HepG2 (cell line): ENCODE data around the gene CRLF1. TPM values are rescaled to one million over a fixed set of nuclear protein-coding genes. Genes with fewer than 3 reads are reported as not detected.
A peak's percentile ranks its signal among the peaks of the same experiment; 100 is the strongest.

Experiments
- KLF12 ChIP-seq: sonication (generic); formaldehyde crosslinking; IDR thresholded peaks from 2 replicates; pipeline ENCODE4 v1.4.0; 2020; ENCODE audit warnings: missing genetic modification reagents, borderline replicate concordance
- KLF15 ChIP-seq: sonication (generic); formaldehyde crosslinking; IDR thresholded peaks from 2 replicates; pipeline ENCODE4 v1.8.1; 2023; ENCODE audit warnings: borderline replicate concordance, mild to moderate bottlenecking, inconsistent platforms, missing genetic modification reagents, mixed read lengths
- KMT2A ChIP-seq: sonication (generic); formaldehyde crosslinking; IDR thresholded peaks from 2 replicates; pipeline ENCODE4 v1.4.0; 2020; ENCODE audit warnings: missing genetic modification reagents
- POLR2G ChIP-seq: fragments of 200-400 bp; formaldehyde crosslinking; IDR thresholded peaks from 2 replicates; pipeline ENCODE4 v1.6.1; 2018; ENCODE audit warnings: mild to moderate bottlenecking, low read depth, low read length, moderate library complexity
- RARA ChIP-seq: IDR thresholded peaks from 2 replicates; pipeline ENCODE4 v1.6.1; 2016; ENCODE audit warnings: missing genetic modification reagents, missing compliant biosample characterization
- RCOR2 ChIP-seq: IDR thresholded peaks from 2 replicates; pipeline ENCODE4 v1.6.1; 2016; ENCODE audit warnings: missing biosample characterization, missing genetic modification reagents
- SATB2 ChIP-seq: sonication (generic); formaldehyde crosslinking; IDR thresholded peaks from 2 replicates; pipeline ENCODE4 v1.5.0; 2020; ENCODE audit warnings: missing genetic modification reagents
- SPEN ChIP-seq: sonication (generic); formaldehyde crosslinking; IDR thresholded peaks from 2 replicates; pipeline ENCODE4 v1.5.1; 2020; ENCODE audit warnings: low read depth, mild to moderate bottlenecking, missing genetic modification reagents
- ZBED4 ChIP-seq: sonication (generic); formaldehyde crosslinking; IDR thresholded peaks from 2 replicates; pipeline ENCODE4 v1.4.0; 2020; ENCODE audit warnings: missing genetic modification reagents, borderline replicate concordance
- ZNF275 ChIP-seq: sonication (generic); formaldehyde crosslinking; IDR thresholded peaks from 2 replicates; pipeline ENCODE4 v1.8.0; 2022; ENCODE audit warnings: missing genetic modification reagents, mild to moderate bottlenecking, inconsistent platforms, borderline replicate concordance
- ZNF530 ChIP-seq: sonication (generic); formaldehyde crosslinking; IDR thresholded peaks from 2 replicates; pipeline ENCODE4 v1.5.0; 2020; ENCODE audit warnings: low read depth, mild to moderate bottlenecking, missing genetic modification reagents
- ZNF670 ChIP-seq: sonication (generic); formaldehyde crosslinking; IDR thresholded peaks from 2 replicates; pipeline ENCODE4 v1.8.0; 2022; ENCODE audit warnings: mild to moderate bottlenecking, missing genetic modification reagents, borderline replicate concordance
- ZNF709 ChIP-seq: sonication (generic); formaldehyde crosslinking; IDR thresholded peaks from 2 replicates; pipeline ENCODE4 v1.5.0; 2020; ENCODE audit warnings: mild to moderate bottlenecking, missing genetic modification reagents
- ZNF747 ChIP-seq: sonication (generic); formaldehyde crosslinking; IDR thresholded peaks from 2 replicates; pipeline ENCODE4 v1.8.1; 2023; ENCODE audit warnings: missing genetic modification reagents, mild to moderate bottlenecking, borderline replicate concordance
- ZSCAN5A ChIP-seq: sonication (generic); formaldehyde crosslinking; IDR thresholded peaks from 2 replicates; pipeline ENCODE4 v1.8.0; 2022; ENCODE audit warnings: mild to moderate bottlenecking, missing genetic modification reagents, borderline replicate concordance
- polyA plus RNA-seq, 8 experiments: library from polyadenylated mRNA; depleted of rRNA in 3 of 8; stranded (reverse) in 7 of 8; unstranded in 1 of 8; fragments of >200 nt; fragmentation: Illumina TruSeq in 4 of 8; extraction: Trizol in 4 of 8; gene quantifications; 2 replicates each; pipeline versions ENCODE4 v1.2.1 to v1.2.3, GENCODE V29; 2011 to 2016; ENCODE audit warnings: low read depth in 4 of 8, missing spikeins in 1 of 8, mixed read lengths in 1 of 8; ENCODE audit not compliant: insufficient read depth in 1 of 8
- total RNA-seq, 5 experiments: library from RNA; depleted of rRNA; stranded (reverse); fragments of >200 nt; fragmentation: Illumina TruSeq; extraction: Trizol; gene quantifications; 2 replicates each; pipeline ENCODE4 v1.2.3, GENCODE V29; 2016; ENCODE audit warnings: low read depth in 1 of 5
- TF ChIP-seq, protein P1 (sequence below): IDR thresholded peaks from 2 replicates; pipeline ENCODE4 v1.6.1; 2016; ENCODE audit warnings: missing genetic modification reagents, missing compliant biosample characterization
- TF ChIP-seq, protein P2 (sequence below): sonication (generic); formaldehyde crosslinking; IDR thresholded peaks from 2 replicates; pipeline ENCODE4 v1.5.0; 2020; ENCODE audit warnings: missing genetic modification reagents
- TF ChIP-seq, protein P3 (sequence below): sonication (generic); formaldehyde crosslinking; conservative IDR thresholded peaks from 2 replicates; pipeline ENCODE4 v1.8.0; 2022; ENCODE audit warnings: low read depth, missing genetic modification reagents

The CRLF1 gene
- total and polyA plus RNA-seq, 2 of the 13 experiments (the other 11 are each of a cell fraction or from before 2014, with no cell fraction given): 217 to 296 TPM

- no peak for TF ChIP-seq ZBED4 (CRISPR knock-in tag)
- no peak; the same call in 1 of the 2 replicates for TF ChIP-seq SATB2 (CRISPR knock-in tag)
- peak; percentile 65; the same call in 1 of the 2 replicates for TF ChIP-seq ZNF747 (CRISPR knock-in tag)
- TF ChIP-seq POLR2G: peak; percentile 91
- TF ChIP-seq RARA (CRISPR knock-in tag): peak; percentile 38; the same call in 1 of the 2 replicates
- no peak for TF ChIP-seq ZNF709
- TF ChIP-seq ZSCAN5A (CRISPR knock-in tag): no peak
- TF ChIP-seq KLF12 (CRISPR knock-in tag): peak; percentile 89
- TF ChIP-seq KMT2A: peak; percentile 52; the same call in 1 of the 2 replicates
- TF ChIP-seq RCOR2 (CRISPR knock-in tag): 0 out of 2 replicates have a peak, but pooled peaks have one; percentile 35
- no peak; the same call in 1 of the 2 replicates for TF ChIP-seq KLF15 (CRISPR knock-in tag)
- TF ChIP-seq SPEN (CRISPR knock-in tag): no peak; the same call in 1 of the 2 replicates
- TF ChIP-seq, protein P1, sequence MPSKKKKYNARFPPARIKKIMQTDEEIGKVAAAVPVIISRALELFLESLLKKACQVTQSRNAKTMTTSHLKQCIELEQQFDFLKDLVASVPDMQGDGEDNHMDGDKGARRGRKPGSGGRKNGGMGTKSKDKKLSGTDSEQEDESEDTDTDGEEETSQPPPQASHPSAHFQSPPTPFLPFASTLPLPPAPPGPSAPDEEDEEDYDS (CRISPR knock-in tag): peak; percentile 65
- TF ChIP-seq, protein P2, sequence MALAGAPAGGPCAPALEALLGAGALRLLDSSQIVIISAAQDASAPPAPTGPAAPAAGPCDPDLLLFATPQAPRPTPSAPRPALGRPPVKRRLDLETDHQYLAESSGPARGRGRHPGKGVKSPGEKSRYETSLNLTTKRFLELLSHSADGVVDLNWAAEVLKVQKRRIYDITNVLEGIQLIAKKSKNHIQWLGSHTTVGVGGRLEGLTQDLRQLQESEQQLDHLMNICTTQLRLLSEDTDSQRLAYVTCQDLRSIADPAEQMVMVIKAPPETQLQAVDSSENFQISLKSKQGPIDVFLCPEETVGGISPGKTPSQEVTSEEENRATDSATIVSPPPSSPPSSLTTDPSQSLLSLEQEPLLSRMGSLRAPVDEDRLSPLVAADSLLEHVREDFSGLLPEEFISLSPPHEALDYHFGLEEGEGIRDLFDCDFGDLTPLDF (CRISPR knock-in tag): no peak
- peak; percentile 75; the same call in 1 of the 2 replicates for TF ChIP-seq ZNF275
- TF ChIP-seq, protein P3, sequence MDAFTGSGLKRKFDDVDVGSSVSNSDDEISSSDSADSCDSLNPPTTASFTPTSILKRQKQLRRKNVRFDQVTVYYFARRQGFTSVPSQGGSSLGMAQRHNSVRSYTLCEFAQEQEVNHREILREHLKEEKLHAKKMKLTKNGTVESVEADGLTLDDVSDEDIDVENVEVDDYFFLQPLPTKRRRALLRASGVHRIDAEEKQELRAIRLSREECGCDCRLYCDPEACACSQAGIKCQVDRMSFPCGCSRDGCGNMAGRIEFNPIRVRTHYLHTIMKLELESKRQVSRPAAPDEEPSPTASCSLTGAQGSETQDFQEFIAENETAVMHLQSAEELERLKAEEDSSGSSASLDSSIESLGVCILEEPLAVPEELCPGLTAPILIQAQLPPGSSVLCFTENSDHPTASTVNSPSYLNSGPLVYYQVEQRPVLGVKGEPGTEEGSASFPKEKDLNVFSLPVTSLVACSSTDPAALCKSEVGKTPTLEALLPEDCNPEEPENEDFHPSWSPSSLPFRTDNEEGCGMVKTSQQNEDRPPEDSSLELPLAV (CRISPR knock-in tag): no peak
- TF ChIP-seq ZNF530 (CRISPR knock-in tag): no peak
- TF ChIP-seq ZNF670 (CRISPR knock-in tag): 0 out of 2 replicates have a peak, but pooled peaks have one; percentile 20
These were observed 17.8 kb downstream of the CRLF1 start, which contains the start of gene REX1BD (continued) for GRCh38 chr19:18588611-18589379.
